SK-N-SH treated with all-trans-retinoic acid at 6 μM for 48 hours (cell line): ENCODE data around the gene SPG11.
"Not testable (repeated sequence)": the region's sequence is repeated elsewhere in the genome, so short reads cannot be mapped to it uniquely, and the experiment has no call there.

Experiments used
- ATAC-seq: fragments of 200-7000 bp; cut with Tn5 transposase; 3 replicates; pipeline ENCODE4 v1.9.1; 2020; ENCODE audit warnings: mild to moderate bottlenecking, moderate library complexity
- BACH2 ChIP-seq: fragments of 250-450 bp; sonication (Bioruptor Pico); IDR thresholded peaks from 2 replicates; pipeline ENCODE4 v1.9.0; 2021; ENCODE audit warnings: mild to moderate bottlenecking, borderline replicate concordance
- CSDC2 ChIP-seq: fragments of 250-450 bp; sonication (Bioruptor Pico); IDR thresholded peaks from 2 replicates; pipeline ENCODE4 v1.5.0; 2020; ENCODE audit warnings: mild to moderate bottlenecking, moderate library complexity
- GLIS3 ChIP-seq: fragments of 250-450 bp; sonication (Bioruptor Pico); IDR thresholded peaks from 2 replicates; pipeline ENCODE4 v1.5.0; 2020; ENCODE audit warnings: mild to moderate bottlenecking, moderate library complexity
- ISL1 ChIP-seq: fragments of 250-450 bp; sonication (Bioruptor Pico); IDR thresholded peaks from 2 replicates; pipeline ENCODE4 v2.1.2; 2022; ENCODE audit warnings: mild to moderate bottlenecking, moderate library complexity
- OSR1 ChIP-seq: fragments of 250-450 bp; sonication (Bioruptor Pico); IDR thresholded peaks from 2 replicates; pipeline ENCODE4 v1.8.0; 2022; ENCODE audit warnings: moderate library complexity, mild to moderate bottlenecking, inconsistent platforms
- RARB ChIP-seq: fragments of 250-450 bp; sonication (Bioruptor Pico); IDR thresholded peaks from 2 replicates; pipeline ENCODE4 v1.8.0; 2021; ENCODE audit warnings: mild to moderate bottlenecking, moderate library complexity
- SNAI2 ChIP-seq: fragments of 250-450 bp; sonication (Bioruptor Pico); IDR thresholded peaks from 2 replicates; pipeline ENCODE4 v1.5.0; 2020; ENCODE audit warnings: mild to moderate bottlenecking, moderate library complexity
- TCF4 ChIP-seq: fragments of 250-450 bp; sonication (Bioruptor Pico); IDR thresholded peaks from 2 replicates; pipeline ENCODE4 v1.8.0; 2021; ENCODE audit warnings: mild to moderate bottlenecking, moderate library complexity, borderline replicate concordance
- ZC3H10 ChIP-seq: fragments of 250-450 bp; sonication (Bioruptor Pico); IDR thresholded peaks from 2 replicates; pipeline ENCODE4 v1.5.1; 2021; ENCODE audit warnings: mild to moderate bottlenecking, moderate library complexity
- ZFP3 ChIP-seq: fragments of 250-450 bp; sonication (Bioruptor Pico); IDR thresholded peaks from 2 replicates; pipeline ENCODE4 v1.5.0; 2020; ENCODE audit warnings: mild to moderate bottlenecking, moderate library complexity
- ZNF565 ChIP-seq: fragments of 450-650 bp; formaldehyde crosslinking; conservative IDR thresholded peaks from 2 replicates; pipeline ENCODE4 v1.5.0; 2020; ENCODE audit warnings: low read depth, mild to moderate bottlenecking, moderate library complexity
- ZNF70 ChIP-seq: fragments of 450-650 bp; formaldehyde crosslinking; IDR thresholded peaks from 2 replicates; pipeline ENCODE4 v1.5.0; 2020; ENCODE audit warnings: mild to moderate bottlenecking, moderate library complexity
- ZNF8 ChIP-seq: fragments of 450-650 bp; formaldehyde crosslinking; IDR thresholded peaks from 2 replicates; pipeline ENCODE4 v1.5.0; 2020; ENCODE audit warnings: mild to moderate bottlenecking, moderate library complexity
- TF ChIP-seq, protein P1 (sequence below): fragments of 250-450 bp; sonication (Bioruptor Pico); IDR thresholded peaks from 2 replicates; pipeline ENCODE4 v1.5.0; 2020; ENCODE audit warnings: mild to moderate bottlenecking, moderate library complexity
- TF ChIP-seq, protein P2 (sequence below): fragments of 250-450 bp; sonication (Bioruptor Pico); IDR thresholded peaks from 2 replicates; pipeline ENCODE4 v1.8.0; 2021; ENCODE audit warnings: low read depth, mild to moderate bottlenecking, moderate library complexity, borderline replicate concordance
- TF ChIP-seq, protein P3 (sequence below): fragments of 250-450 bp; sonication (Bioruptor Pico); IDR thresholded peaks from 2 replicates; pipeline ENCODE4 v1.5.1; 2020; ENCODE audit warnings: low read depth, mild to moderate bottlenecking, moderate library complexity

SPG11 gene

DNA sequence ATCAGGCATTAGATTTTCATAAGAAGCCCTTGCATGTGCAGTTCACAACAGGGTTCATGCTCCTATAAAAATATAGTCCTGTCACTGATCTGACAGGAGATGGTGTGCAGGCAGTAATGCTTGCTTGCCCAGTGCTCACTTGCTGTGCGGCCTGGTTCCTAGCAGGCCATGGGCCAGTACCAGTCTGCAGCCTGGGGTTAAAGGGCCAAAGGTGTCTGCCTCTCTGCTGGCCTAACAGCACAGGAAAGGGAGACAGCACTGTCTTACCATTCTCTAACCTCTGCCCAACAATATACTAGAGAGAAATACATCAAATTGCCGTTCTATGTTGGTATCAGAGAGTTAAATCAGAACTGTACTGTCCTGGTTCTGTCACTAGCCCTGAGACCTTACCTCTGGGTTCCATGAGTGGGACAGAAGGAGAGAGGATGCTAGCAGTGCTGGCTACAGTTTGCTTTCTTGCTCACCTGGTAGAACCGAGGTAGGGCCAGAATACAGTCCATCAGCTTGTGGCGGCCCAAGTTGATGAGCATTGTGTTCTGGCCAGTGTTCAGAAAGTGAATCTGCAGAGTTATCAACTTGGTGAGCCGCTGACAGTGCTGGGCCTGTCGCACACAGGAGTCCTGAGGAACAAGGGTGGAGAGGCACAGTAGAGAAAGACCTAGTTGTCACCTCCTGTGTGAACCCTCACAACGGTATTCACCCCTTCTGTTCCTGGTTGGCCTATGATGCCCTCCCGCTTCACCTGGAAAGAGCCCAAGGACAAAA lies 97.9 kb downstream of the SPG11 start:
- ATAC-seq = no peak
- TF ChIP-seq RARB (CRISPR knock-in tag) = no peak

DNA sequence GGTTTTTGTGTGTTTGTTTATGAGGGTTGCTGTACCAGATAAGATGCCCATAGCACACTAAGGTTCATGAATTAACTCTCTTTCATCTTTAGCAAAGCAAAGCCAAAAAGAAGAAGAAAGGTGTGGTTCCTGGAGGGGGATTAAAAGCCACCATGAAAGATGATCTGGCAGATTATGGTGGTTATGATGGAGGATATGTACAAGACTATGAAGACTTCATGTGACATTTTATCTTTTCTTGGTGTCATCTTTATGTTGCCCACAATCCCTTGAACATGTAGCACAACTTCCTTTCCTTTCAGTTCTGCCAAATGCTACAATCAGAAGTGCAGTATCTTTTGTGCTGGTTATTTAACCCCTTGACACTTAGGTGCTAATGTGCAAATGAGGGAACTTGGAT lies 102.5 kb downstream of the SPG11 start:
- not testable (repeated sequence) for ATAC-seq

DNA sequence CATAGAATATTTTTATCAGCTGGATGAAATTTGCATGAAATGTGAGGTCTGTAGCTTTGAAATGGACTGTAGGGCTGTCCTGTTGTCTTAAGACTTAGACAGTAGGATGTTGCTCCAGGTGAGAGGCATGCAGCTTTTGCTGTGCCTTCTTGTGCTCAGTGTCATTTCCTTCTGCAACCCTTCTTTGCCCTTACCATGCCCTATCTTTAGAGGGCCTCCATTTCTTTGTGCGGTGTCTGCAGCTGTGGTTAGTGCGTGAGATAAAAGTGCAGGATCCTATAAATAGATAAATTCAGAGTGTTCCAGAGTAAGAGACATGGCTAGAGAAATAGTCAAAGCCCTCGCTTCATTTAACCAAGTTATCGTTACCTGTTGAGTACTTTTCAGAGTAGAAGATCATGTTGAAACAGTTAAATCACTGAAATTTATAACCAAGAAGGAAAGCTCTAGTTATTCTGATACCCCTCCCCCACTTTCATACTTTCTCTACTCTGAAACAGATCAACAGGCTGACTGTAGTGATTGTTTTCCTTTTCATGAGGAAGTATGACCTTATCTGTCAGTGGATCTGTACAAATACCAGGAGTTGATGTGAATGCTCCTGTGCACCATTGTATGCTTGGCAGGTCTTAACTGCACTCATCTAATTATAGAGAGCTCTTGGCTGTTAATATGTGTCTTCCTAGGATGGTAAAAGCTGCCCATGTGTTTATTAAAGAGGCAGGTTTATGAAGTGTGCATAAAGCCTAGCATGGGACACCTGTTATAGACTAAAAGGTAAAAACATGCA lies 108.3 kb downstream of the SPG11 start:
- peak; percentile 53; the same call in 1 of the 2 replicates for TF ChIP-seq ISL1 (CRISPR knock-in tag)
- TF ChIP-seq TCF4 (CRISPR knock-in tag) = 0 out of 2 replicates have a peak, but pooled peaks have one; percentile 36
- TF ChIP-seq, protein P1, sequence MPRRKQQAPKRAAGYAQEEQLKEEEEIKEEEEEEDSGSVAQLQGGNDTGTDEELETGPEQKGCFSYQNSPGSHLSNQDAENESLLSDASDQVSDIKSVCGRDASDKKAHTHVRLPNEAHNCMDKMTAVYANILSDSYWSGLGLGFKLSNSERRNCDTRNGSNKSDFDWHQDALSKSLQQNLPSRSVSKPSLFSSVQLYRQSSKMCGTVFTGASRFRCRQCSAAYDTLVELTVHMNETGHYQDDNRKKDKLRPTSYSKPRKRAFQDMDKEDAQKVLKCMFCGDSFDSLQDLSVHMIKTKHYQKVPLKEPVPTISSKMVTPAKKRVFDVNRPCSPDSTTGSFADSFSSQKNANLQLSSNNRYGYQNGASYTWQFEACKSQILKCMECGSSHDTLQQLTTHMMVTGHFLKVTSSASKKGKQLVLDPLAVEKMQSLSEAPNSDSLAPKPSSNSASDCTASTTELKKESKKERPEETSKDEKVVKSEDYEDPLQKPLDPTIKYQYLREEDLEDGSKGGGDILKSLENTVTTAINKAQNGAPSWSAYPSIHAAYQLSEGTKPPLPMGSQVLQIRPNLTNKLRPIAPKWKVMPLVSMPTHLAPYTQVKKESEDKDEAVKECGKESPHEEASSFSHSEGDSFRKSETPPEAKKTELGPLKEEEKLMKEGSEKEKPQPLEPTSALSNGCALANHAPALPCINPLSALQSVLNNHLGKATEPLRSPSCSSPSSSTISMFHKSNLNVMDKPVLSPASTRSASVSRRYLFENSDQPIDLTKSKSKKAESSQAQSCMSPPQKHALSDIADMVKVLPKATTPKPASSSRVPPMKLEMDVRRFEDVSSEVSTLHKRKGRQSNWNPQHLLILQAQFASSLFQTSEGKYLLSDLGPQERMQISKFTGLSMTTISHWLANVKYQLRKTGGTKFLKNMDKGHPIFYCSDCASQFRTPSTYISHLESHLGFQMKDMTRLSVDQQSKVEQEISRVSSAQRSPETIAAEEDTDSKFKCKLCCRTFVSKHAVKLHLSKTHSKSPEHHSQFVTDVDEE (CRISPR knock-in tag) = peak; percentile 39; the same call in 1 of the 2 replicates
- no peak for TF ChIP-seq ZNF565 (CRISPR knock-in tag)
- TF ChIP-seq OSR1 (CRISPR knock-in tag) = no peak
- ATAC-seq = peak; percentile 67

DNA sequence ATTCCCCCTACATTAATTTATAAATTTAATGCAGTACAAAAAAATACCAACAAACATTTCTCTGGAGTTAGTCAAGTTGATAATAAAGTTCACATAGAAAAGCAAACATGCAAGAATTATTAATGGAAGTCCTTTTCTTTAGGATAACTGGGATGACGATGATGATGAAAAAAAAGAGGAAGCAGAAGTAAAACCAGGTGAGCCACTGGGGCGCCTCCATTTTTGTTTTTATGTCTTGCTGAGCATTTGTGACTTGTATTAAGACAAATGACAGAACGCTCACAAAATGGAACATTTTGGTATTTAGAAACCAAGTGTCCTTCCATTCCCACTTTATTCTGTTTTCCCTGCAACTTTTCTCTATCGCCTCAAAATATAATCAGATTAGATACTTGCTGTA lies 112.7 kb downstream of the SPG11 start:
- ATAC-seq = no peak
- TF ChIP-seq CSDC2 (CRISPR knock-in tag) = no peak
- no peak for TF ChIP-seq OSR1 (CRISPR knock-in tag)
- no peak for TF ChIP-seq BACH2 (CRISPR knock-in tag)
- no peak for TF ChIP-seq ZNF70 (CRISPR knock-in tag)
- TF ChIP-seq SNAI2 = no peak
- TF ChIP-seq, protein P1 (CRISPR knock-in tag) = no peak
- TF ChIP-seq, protein P2, sequence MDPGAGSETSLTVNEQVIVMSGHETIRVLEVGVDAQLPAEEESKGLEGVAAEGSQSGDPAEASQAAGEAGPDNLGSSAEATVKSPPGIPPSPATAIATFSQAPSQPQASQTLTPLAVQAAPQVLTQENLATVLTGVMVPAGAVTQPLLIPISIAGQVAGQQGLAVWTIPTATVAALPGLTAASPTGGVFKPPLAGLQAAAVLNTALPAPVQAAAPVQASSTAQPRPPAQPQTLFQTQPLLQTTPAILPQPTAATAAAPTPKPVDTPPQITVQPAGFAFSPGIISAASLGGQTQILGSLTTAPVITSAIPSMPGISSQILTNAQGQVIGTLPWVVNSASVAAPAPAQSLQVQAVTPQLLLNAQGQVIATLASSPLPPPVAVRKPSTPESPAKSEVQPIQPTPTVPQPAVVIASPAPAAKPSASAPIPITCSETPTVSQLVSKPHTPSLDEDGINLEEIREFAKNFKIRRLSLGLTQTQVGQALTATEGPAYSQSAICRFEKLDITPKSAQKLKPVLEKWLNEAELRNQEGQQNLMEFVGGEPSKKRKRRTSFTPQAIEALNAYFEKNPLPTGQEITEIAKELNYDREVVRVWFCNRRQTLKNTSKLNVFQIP = no peak
- TF ChIP-seq, protein P3, sequence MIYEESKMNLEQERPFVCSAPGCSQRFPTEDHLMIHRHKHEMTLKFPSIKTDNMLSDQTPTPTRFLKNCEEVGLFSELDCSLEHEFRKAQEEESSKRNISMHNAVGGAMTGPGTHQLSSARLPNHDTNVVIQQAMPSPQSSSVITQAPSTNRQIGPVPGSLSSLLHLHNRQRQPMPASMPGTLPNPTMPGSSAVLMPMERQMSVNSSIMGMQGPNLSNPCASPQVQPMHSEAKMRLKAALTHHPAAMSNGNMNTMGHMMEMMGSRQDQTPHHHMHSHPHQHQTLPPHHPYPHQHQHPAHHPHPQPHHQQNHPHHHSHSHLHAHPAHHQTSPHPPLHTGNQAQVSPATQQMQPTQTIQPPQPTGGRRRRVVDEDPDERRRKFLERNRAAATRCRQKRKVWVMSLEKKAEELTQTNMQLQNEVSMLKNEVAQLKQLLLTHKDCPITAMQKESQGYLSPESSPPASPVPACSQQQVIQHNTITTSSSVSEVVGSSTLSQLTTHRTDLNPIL (CRISPR knock-in tag) = no peak
- no peak for TF ChIP-seq ISL1 (CRISPR knock-in tag)
- no peak for TF ChIP-seq TCF4 (CRISPR knock-in tag)
- no peak for TF ChIP-seq ZNF565 (CRISPR knock-in tag)
- TF ChIP-seq ZNF8 (CRISPR knock-in tag) = no peak
- TF ChIP-seq GLIS3 (CRISPR knock-in tag) = no peak
- TF ChIP-seq ZC3H10 (CRISPR knock-in tag) = no peak

DNA sequence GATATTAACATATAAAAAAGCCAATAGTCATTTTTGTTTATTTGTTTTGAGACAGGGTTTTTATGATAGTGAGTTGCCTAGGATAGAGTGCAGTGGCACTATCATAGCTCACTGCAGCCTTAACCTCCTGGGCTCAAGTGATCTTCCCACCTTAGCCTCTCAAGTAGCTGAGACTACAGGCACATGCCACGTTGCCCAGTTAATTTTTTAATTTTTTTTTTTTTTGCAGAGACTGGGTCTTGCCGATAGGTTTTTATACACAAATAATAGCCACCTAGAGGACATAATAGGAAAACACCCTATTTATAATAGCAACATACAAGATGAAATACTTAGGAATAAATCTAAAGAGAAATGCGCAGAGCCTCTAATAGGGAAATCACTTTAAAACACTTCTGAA lies 113.2 kb downstream of the SPG11 start:
- peak; percentile 66 for ATAC-seq
- no peak for TF ChIP-seq ZC3H10 (CRISPR knock-in tag)
- TF ChIP-seq ISL1 (CRISPR knock-in tag) = no peak
- TF ChIP-seq, protein P3 (CRISPR knock-in tag) = no peak
- no peak for TF ChIP-seq ZFP3 (CRISPR knock-in tag)

DNA sequence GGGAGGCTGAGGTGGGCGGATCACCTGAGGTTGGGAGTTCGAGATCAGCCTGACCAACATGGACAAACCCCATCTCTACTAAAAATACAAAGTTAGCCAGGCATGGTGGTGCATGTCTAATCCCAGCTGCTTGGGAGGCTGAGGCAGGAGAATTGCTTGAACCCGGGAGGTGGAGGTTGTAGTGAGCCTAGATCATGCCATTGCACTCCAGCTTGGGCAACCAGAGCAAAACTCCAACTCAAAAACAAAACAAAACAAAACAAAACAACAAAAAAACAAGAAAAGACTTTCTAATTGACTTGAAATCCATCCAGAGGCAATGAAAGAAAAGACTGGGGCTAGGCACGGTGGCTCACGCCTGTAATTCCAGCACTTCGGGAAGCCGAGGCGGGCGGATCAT lies 114.3 kb downstream of the SPG11 start:
- ATAC-seq = not testable (repeated sequence)
